Neural progenitor cell (in vitro differentiated cells): ENCODE results near the gene PACC1. TPM values are rescaled to one million over a fixed set of nuclear protein-coding genes. Genes with fewer than 3 reads are reported as not detected.

Source experiments
- DNase-seq: peaks from one replicate; pipeline ENCODE4 v3.0.0-alpha.2; 2016; ENCODE audit warnings: low spot score
- H2AFZ ChIP-seq: fragments of 200-600 bp; sonication (generic); replicated peaks from 2 replicates; pipeline ENCODE4 v1.6.1; 2016; ENCODE audit warnings: antibody characterized with exemption
- H3F3A ChIP-seq: fragments of 200-600 bp; sonication (generic); 2 replicates; pipeline ENCODE4 v1.6.1; 2016; ENCODE audit warnings: antibody characterized with exemption, low read depth
- H3K27ac ChIP-seq: fragments of 200-600 bp; sonication (generic); 2 replicates; pipeline ENCODE4 v1.5.1; 2016; ENCODE audit warnings: mild to moderate bottlenecking
- H3K27me3 ChIP-seq: fragments of 200-600 bp; sonication (generic); 2 replicates; pipeline ENCODE4 v1.6.1; 2016; ENCODE audit warnings: mild to moderate bottlenecking, moderate library complexity
- H3K36me3 ChIP-seq: fragments of 200-600 bp; sonication (generic); 2 replicates; pipeline ENCODE4 v1.5.1; 2016
- H3K4me1 ChIP-seq: fragments of 200-600 bp; sonication (generic); 2 replicates; pipeline ENCODE4 v1.6.1; 2016; ENCODE audit warnings: mixed run types
- H3K4me2 ChIP-seq: fragments of 200-600 bp; sonication (generic); 2 replicates; pipeline ENCODE4 v1.6.1; 2016
- H3K4me3 ChIP-seq: fragments of 200-600 bp; sonication (generic); 2 replicates; pipeline ENCODE4 v1.5.1; 2016
- H3K79me2 ChIP-seq: fragments of 200-600 bp; sonication (generic); 2 replicates; pipeline ENCODE4 v1.6.1; 2016; ENCODE audit warnings: low read depth
- H3K9ac ChIP-seq: fragments of 200-600 bp; sonication (generic); 2 replicates; pipeline ENCODE4 v1.6.1; 2016
- H3K9me3 ChIP-seq: fragments of 200-600 bp; sonication (generic); 2 replicates; pipeline ENCODE4 v1.5.1; 2016; ENCODE audit warnings: low read depth
- H4K20me1 ChIP-seq: fragments of 200-600 bp; sonication (generic); 2 replicates; pipeline ENCODE4 v1.6.1; 2016; ENCODE audit warnings: low read depth
- H3K27ac Mint-ChIP-seq: 3 replicates; pipeline ENCODE4 v1.8.0; 2021; ENCODE audit warnings: mixed read lengths
- H3K27me3 Mint-ChIP-seq: 2 replicates; pipeline ENCODE4 v1.8.0; 2022; ENCODE audit warnings: low read depth, mild to moderate bottlenecking, inconsistent platforms, moderate library complexity, mixed read lengths; ENCODE audit not compliant: insufficient read depth
- H3K36me3 Mint-ChIP-seq: 3 replicates; pipeline ENCODE4 v1.8.0; 2021; ENCODE audit warnings: mixed read lengths
- H3K4me1 Mint-ChIP-seq: 3 replicates; pipeline ENCODE4 v1.8.0; 2021; ENCODE audit warnings: mixed read lengths
- H3K4me3 Mint-ChIP-seq: 3 replicates; pipeline ENCODE4 v1.8.0; 2021; ENCODE audit warnings: mild to moderate bottlenecking, moderate library complexity, mixed read lengths
- H3K9me3 Mint-ChIP-seq: 3 replicates; pipeline ENCODE4 v1.8.0; 2020; ENCODE audit warnings: mixed read lengths
- EZH2 ChIP-seq: fragments of 200-600 bp; sonication (generic); IDR thresholded peaks from 2 replicates; pipeline ENCODE4 v1.6.1; 2017; ENCODE audit warnings: antibody characterized with exemption, mild to moderate bottlenecking, moderate library complexity
- EZH2phosphoT487 ChIP-seq: fragments of 200-600 bp; sonication (generic); IDR thresholded peaks from 2 replicates; pipeline ENCODE4 v1.6.1; 2017; ENCODE audit warnings: antibody characterized with exemption
- total RNA-seq: library from RNA; depleted of rRNA; stranded (reverse); fragments of >200 nt; gene quantifications from 2 replicates; pipeline ENCODE4 v1.2.3, GENCODE V29; 2015; ENCODE audit warnings: low replicate concordance
- TF ChIP-seq, protein P1 (sequence below): fragments of 200-600 bp; sonication (generic); IDR thresholded peaks from 2 replicates; pipeline ENCODE4 v1.5.1; 2017; ENCODE audit warnings: antibody characterized with exemption, mild to moderate bottlenecking

PACC1 gene
- total RNA-seq, 1 donor from 2014 or later: 21.1 TPM

DNA sequence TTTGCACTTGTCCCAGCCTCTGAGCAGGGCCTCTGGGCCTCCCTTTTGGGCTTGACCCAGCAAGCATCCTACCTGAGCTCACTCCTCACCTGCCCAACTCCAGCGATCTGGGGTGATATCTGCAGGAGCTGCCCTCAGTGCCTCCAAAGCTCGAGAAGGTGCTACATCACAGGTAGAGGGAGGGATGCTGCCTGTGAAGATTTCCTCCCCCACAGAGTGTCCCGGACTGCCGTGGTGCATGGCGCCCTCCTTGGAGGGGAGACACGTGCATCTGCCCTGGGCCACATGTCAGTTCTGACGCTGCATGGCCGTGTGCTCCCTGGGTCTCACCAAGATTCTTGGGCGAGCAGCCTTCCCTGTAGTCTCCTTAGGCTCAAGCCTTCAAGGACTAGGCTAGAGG lies 45.7 kb upstream of the PACC1 start:
- TF ChIP-seq EZH2phosphoT487 (no peak), EZH2 (no peak)
- TF ChIP-seq, protein P1, sequence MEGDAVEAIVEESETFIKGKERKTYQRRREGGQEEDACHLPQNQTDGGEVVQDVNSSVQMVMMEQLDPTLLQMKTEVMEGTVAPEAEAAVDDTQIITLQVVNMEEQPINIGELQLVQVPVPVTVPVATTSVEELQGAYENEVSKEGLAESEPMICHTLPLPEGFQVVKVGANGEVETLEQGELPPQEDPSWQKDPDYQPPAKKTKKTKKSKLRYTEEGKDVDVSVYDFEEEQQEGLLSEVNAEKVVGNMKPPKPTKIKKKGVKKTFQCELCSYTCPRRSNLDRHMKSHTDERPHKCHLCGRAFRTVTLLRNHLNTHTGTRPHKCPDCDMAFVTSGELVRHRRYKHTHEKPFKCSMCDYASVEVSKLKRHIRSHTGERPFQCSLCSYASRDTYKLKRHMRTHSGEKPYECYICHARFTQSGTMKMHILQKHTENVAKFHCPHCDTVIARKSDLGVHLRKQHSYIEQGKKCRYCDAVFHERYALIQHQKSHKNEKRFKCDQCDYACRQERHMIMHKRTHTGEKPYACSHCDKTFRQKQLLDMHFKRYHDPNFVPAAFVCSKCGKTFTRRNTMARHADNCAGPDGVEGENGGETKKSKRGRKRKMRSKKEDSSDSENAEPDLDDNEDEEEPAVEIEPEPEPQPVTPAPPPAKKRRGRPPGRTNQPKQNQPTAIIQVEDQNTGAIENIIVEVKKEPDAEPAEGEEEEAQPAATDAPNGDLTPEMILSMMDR: no peak
- H3K9me3 ChIP-seq: no peaks in the 10 kb centered on the region
- Mint-ChIP-seq H3K4me3 (no peak overlapping the region), H3K36me3 (no peaks in the 10 kb centered on the region), H3K4me1 (peaks cover 41% of the 10 kb centered on the region), H3K27me3 (peaks cover 9% of the 10 kb centered on the region), H3K9me3 (peaks cover 2% of the 10 kb centered on the region), H3K27ac (no peak overlapping the region)
- H3K27ac ChIP-seq: no peak overlapping the region
- H3F3A ChIP-seq: no peaks in the 10 kb centered on the region
- H2AFZ ChIP-seq: no peak overlapping the region
- H3K4me1 ChIP-seq: peaks cover 12% of the 10 kb centered on the region
- no peak for DNase-seq
- no peak overlapping the region for H3K4me2 ChIP-seq
- H3K27me3 ChIP-seq: no peaks in the 10 kb centered on the region
- H3K9ac ChIP-seq: no peak overlapping the region
- no peaks in the 10 kb centered on the region for H3K79me2 ChIP-seq
- H4K20me1 ChIP-seq: no peaks in the 10 kb centered on the region
- no peak overlapping the region for H3K4me3 ChIP-seq
- H3K36me3 ChIP-seq: no peaks in the 10 kb centered on the region

DNA sequence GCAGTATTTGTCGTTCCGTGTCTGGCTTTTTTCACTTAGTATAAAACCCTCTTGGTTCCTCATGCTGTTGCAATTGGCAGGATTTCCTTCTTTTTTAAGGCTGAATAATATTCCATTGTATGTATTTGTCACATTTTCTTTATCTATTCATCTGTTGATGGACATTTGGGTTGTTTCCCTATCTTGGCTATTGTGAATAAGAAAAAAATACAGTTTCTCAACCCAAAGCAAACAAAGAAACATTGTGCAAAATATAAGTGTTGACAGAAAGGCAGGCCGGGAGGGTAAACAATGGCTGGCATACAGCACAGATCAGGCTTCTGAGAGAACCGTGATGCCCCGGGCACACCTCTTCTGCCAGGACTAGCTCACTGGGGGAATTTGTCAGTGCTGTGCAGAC lies 45.0 kb upstream of the PACC1 start:
- Histone ChIP-seq H4K20me1 (no peaks in the 10 kb centered on the region), H3K27ac (no peak overlapping the region), H2AFZ (no peak overlapping the region), H3F3A (no peaks in the 10 kb centered on the region), H3K4me1 (peaks cover 12% of the 10 kb centered on the region), H3K9ac (no peak overlapping the region), H3K79me2 (no peaks in the 10 kb centered on the region), H3K4me3 (no peak overlapping the region), H3K27me3 (no peaks in the 10 kb centered on the region), H3K36me3 (no peaks in the 10 kb centered on the region), H3K4me2 (no peak overlapping the region), H3K9me3 (no peaks in the 10 kb centered on the region)
- H3K36me3 Mint-ChIP-seq: no peaks in the 10 kb centered on the region
- H3K4me3 Mint-ChIP-seq: no peak overlapping the region
- TF ChIP-seq EZH2phosphoT487: no peak
- TF ChIP-seq, protein P1: no peak
- no peak for DNase-seq
- H3K27me3 Mint-ChIP-seq: peaks cover 9% of the 10 kb centered on the region
- H3K27ac Mint-ChIP-seq: no peak overlapping the region
- H3K4me1 Mint-ChIP-seq: peaks cover 38% of the 10 kb centered on the region
- peaks cover 2% of the 10 kb centered on the region for H3K9me3 Mint-ChIP-seq

DNA sequence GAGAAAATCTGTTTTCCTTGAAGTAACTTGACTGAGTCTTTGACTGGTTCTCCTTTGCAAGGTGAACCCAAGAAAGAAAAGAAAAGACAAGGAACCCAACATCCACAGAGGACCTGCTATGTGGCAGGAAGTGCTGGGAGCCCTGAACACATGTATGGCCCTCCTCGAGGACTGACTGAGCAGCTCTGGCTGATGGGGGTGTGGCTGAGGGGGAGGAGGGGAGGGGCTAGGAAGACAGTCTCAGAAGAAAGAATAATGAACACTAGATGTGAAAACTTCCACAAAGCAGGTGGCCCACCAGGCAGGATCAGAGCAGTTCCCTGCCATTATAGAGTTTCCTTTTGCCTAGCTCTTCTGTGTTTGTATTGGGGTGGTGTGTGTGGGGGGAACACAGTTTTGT lies 44.1 kb upstream of the PACC1 start:
- Histone ChIP-seq H2AFZ (no peak overlapping the region), H4K20me1 (no peaks in the 10 kb centered on the region), H3K4me3 (no peak overlapping the region), H3K79me2 (no peaks in the 10 kb centered on the region), H3F3A (no peaks in the 10 kb centered on the region), H3K4me2 (no peak overlapping the region), H3K4me1 (peaks cover 10% of the 10 kb centered on the region), H3K9ac (no peak overlapping the region), H3K36me3 (no peaks in the 10 kb centered on the region), H3K27ac (no peak overlapping the region), H3K27me3 (no peaks in the 10 kb centered on the region), H3K9me3 (no peaks in the 10 kb centered on the region)
- H3K4me3 Mint-ChIP-seq: peak overlapping the region; percentile 15
- H3K4me1 Mint-ChIP-seq: peaks cover 33% of the 10 kb centered on the region
- TF ChIP-seq EZH2: no peak
- TF ChIP-seq, protein P1: no peak
- no peak for TF ChIP-seq EZH2phosphoT487
- H3K27me3 Mint-ChIP-seq: peaks cover 9% of the 10 kb centered on the region
- no peak for DNase-seq
- H3K36me3 Mint-ChIP-seq: no peaks in the 10 kb centered on the region
- no peak overlapping the region for H3K27ac Mint-ChIP-seq
- peaks cover 2% of the 10 kb centered on the region for H3K9me3 Mint-ChIP-seq
